DMS 273 treated with DMSO at 0.1 percent for 48 hours (cell line): Measurements from ENCODE around the gene FUT1.
A peak's percentile ranks its signal among the peaks of the same experiment; 100 is the strongest.
"Not testable (repeated sequence)": the region's sequence is repeated elsewhere in the genome, so short reads cannot be mapped to it uniquely, and the experiment has no call there.

Experiments
- DNase-seq: peaks from one replicate; lab custom pipeline; 2025; lab: John Stamatoyannopoulos, UW

The FUT1 gene

DNA sequence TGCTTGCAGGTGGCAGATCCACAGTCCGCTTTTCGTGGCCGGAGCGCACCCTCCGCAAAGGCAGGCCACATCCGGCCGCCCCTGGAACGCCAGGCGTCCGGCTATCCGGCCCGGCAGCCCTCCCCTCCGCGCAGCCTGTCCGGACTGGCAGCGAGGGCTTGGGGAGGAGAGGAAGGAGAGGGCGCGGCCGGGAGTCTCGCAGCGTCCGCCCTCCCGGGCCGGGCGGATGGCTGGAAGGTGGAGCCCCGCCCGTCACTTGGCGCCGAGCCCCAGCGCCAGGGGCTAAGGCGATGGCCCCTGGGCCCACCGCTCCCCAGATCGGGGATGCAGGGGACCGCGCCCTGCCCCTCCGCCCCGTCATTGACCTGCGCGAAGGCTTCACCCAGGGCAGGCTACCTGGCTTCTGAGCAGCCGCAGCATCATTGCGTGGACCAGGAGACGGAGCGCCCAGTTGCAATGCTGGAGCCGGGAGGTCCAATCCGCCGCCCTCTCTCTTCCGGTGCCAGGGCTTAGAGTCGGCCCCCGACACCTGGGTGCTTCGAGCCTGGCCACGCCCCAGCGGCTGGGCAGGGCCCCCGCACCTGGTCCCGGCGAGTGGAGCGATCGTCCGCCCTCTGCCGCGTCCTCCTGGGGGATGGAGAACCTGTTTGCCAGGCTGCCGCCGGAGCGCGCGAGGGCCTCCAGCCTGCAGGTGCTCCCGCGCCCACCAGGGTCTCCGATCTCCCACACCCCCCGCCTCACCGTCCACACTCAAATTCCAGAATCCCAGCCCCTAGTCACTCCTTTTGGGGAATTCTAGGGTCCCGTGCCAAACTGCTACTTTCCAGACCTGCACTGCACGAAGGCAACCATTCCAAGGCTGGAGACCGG lies at the start of gene FUT1:
FUT1 (minus strand) TSS at position 146 of the 870 bp plus-strand sequence. CDS start 1,360 bp downstream, outside the sequence.
- DNase-seq = no peak

GRCh38 chr19:48799358-48800300 lies 47.2 kb upstream of the FUT1 start:
- no peak for DNase-seq

DNA sequence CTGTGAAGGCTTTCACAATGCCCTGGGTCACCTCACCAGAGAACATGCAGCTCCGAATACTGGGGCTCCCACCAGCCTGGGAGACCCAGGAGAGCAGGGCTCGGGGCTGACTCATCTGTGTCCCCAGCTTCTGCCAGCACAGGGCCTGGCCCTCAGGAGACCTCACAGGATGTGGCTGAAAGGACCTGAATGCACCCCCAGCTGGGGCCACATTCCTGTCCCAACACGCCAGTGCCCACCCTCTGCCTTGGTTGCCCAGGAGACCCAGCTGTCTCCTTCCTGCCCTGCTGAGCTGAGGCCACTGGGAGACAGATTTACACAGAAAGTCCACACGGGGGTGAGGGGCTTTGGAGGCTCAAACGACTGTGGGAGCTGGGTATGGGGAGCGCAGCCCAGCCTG lies 46.5 kb upstream of the FUT1 start:
- peak; percentile 46 for DNase-seq

DNA sequence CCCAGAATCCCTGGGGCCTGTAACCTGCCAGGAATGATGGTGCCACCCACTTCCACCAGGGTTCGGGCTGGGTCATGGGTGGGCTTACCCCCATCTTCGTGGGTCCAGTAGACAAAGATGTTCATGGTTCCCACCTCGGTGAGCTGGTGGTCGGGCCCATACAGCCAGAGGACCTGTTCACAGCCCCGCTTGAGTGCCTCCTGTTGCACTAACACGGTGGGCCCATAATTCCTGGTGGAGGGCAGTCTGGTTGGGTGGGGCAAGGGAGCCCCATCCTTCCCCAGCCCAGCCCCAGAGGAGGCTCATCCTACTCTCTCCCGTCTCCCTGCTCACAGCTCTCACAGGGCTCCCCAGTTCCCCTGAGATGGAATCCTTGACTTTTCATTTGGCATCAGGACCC lies 44.7 kb upstream of the FUT1 start:
- DNase-seq = no peak

DNA sequence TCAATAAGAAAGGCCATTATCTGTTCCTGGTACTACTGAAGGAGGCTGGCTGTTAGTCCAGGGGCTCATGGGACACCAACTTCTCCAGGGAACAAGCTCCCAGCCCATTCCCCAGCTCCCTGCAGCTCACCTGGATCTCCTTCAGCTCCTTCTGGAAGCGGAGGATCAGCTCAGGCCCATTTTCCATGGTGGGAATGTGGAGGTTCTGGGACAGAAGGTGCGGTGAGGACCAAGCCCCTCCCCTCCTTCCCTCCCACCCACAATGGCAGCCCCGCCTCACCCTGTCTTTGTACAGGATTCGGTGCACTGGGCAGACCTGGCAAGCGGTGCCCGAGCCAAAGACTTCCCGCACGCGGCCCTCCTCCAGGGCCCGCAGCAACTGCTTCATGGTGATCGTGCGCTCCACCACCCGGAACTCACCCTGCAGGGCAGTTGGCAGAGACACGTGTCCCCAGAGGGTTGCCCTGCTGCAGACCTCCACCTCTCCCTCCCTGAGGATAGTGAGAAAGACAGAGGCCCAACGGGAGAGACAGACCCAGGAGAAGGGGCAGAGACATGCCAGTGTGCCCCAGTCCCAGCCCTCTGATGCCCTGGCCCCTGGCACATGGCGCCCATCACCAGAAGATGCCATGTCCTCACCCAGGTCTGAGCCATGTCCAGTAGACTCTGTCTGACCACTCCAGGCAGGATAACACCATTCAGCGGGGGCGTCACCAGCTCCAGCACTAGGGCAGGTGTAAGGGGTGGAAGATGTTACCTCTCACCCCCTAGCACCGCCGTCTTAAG lies 44.0 kb upstream of the FUT1 start:
- DNase-seq = no peak

DNA sequence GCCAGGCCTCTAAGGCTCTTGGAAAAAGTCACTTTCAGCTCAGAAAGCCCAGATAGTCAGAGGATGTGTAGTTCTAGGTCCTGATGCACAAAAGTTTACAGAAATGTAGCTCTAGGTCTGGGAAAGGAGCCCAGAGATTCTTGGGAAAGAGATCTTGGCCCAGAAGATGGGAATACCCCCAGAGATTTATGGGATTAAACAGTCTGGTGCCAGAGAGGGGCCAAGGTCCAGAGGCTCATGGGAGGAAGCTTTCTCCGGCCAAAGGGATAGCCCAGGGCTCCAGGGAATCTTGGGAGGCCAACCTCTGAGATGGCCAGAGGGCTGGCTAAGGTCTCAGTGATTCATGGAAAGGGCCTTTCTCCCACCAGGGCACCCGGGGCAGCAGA lies 43.2 kb upstream of the FUT1 start:
- no peak for DNase-seq

GRCh38 chr19:48795055-48795684 lies 42.7 kb upstream of the FUT1 start:
- peak; percentile 87 for DNase-seq

GRCh38 chr19:48794291-48794690 lies 41.9 kb upstream of the FUT1 start:
- no peak for DNase-seq

DNA sequence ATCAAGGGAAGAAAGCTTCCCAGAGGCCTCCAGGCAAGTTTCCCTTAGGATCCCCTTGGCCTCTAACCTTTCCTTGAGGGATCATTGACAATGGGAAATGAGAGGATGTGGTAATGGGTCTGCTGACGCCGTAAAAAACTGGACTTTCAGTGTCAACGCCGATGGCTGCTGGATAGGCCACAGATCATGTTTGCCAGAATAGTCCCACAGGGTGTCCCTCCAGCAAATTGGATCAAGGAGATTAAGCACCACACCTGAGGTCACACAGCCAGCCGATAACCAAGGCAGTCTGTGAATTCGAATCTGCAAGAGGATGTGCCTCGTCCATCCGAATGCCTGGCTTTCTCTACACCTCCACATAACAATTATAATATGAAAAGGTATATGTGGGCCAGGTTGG lies 40.8 kb upstream of the FUT1 start:
- no peak for DNase-seq

DNA sequence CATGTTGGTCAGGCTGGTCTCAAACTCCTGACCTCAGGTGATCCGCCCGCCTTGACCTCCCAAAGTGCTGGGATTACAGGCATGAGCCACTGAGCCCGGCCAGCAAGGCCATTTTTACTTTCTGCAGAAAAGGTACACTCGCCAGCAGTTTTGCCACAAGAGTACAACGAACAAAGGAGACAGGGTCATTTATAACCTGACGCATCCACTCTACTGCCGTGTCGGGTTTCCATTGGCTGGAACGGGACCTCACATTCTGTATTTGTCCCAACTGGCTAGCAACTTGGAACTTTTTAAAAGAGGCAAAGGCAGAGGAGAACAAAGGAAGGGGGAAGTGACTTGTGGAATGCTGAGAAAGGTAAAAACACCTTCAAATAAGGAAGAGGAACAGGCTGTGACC lies 34.9 kb upstream of the FUT1 start:
- DNase-seq = not testable (repeated sequence)

GRCh38 chr19:48786422-48786821 lies 34.0 kb upstream of the FUT1 start:
- DNase-seq = not testable (repeated sequence)

DNA sequence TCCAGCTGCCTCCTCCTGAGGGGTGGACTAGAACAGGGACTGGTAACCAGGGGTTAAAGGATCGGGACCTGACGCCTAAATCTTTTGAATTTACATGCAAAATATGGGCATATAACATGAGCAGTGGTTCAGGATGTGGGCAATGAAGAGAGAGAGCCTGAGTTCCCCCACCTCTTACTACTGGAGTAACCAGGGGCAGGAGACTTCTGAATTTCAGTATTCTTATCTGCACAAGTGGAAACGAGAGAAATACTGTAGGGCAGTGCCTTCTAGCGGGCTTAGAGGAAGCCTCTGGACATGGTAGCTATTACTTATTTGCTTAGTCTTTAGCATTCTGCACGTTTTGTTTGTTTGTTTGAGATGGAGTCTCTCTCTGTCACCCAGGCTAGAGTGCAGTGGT lies 32.1 kb upstream of the FUT1 start:
- no peak for DNase-seq

- DNase-seq = no peak
These were observed 28.4 kb upstream of the FUT1 start for GRCh38 chr19:48780631-48781391.

- no peak for DNase-seq
These were observed 27.2 kb upstream of the FUT1 start for GRCh38 chr19:48779636-48780035.

- DNase-seq = no peak
These were observed 25.3 kb upstream of the FUT1 start for GRCh38 chr19:48777720-48778119.

- no peak for DNase-seq
These were observed 24.7 kb upstream of the FUT1 start for GRCh38 chr19:48777139-48777538.

- DNase-seq = no peak
These were observed 20.1 kb upstream of the FUT1 start for GRCh38 chr19:48772503-48772953.

GRCh38 chr19:48770734-48771472 lies 18.5 kb upstream of the FUT1 start:
- DNase-seq = no peak

- DNase-seq = no peak
These were observed 17.8 kb upstream of the FUT1 start for GRCh38 chr19:48770266-48770665.
